Activated CD4-positive, alpha-beta T cell treated with anti-CD3 and anti-CD28 coated beads for 4 hours (primary cell): ENCODE results near the gene SEZ6.
"Not testable (repeated sequence)": the region's sequence is repeated elsewhere in the genome, so short reads cannot be mapped to it uniquely, and the experiment has no call there.

Experiments used
- DNase-seq, 2 donors: peaks; one replicate each; pipeline ENCODE4 v3.0.0-alpha.2; 2020

Gene SEZ6

GRCh38 chr17:28951991-28952975 is 53.5 kb downstream of the SEZ6 start:
- DNase-seq: peak; percentile 93 to 96

GRCh38 chr17:28951428-28951990 is 54.3 kb downstream of the SEZ6 start, which contains the start of gene PHF12:
Gene PHF12, minus strand, starts transcription at chr17:28951518. Its CDS starts 558 bp downstream, at chr17:28950960.
- peak; percentile 99 to 100 for DNase-seq

GRCh38 chr17:28950752-28951427 is 54.9 kb downstream of the SEZ6 start:
- no peak for DNase-seq

GRCh38 chr17:28950017-28950751 is 55.6 kb downstream of the SEZ6 start:
- peak; percentile 35 to 47 for DNase-seq

DNA sequence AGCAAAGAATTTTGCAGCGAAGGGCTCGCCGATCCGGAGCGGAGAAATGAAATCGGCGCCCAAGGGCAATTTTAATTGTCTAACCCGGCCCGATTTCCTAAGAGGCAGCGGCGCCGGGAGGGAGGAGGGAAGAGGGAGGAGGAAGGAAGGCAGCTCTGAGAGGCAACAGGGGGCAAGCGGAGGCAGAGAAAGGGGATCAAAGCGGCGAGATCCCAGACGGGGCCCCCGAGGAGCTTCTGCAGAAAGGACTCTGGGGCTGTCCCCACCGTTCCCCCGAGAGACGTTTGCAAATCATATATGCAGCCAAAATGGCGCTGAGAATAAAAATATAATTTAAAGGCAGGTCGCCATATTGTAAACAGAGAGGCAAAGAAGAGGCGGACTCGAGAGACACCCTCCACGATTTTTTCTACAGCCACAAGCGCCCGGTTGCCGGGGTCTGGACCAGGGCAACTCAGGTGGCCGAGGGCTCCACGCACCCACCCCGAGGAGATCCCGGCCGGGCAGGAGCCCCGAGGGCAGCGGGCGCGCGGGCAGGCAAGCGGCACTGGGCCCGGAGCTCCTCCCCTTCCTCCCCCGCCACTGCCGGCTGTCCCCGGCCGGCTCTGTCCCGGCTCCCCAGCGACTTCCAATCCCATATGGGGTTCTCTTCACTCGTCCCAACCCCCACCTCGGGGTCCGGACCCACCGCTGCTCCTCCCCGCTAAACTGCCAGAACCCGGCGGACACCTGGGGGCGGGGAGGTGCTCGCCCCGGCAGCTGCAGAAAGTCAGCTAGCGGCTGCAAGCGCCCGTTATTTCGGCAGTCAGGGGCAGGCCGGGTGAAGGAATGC is 56.4 kb downstream of the SEZ6 start:
- peak; percentile 36 to 53 for DNase-seq

DNA sequence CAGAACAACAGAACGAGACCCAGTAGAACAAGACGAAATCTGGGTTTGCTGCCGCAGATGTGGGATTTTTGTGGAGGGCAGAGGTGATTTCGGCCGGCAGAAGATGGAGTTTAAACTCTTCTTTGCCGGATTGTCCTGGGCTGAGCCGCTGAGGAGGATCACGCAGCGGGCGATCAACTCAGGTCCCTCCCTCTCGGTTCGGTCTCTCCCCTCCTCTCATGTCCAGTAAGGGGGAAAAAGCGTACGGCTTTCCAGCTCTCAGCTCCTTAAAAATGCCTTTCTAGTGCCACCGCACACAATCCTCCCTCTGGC is 57.0 kb downstream of the SEZ6 start:
- DNase-seq: no peak

DNA sequence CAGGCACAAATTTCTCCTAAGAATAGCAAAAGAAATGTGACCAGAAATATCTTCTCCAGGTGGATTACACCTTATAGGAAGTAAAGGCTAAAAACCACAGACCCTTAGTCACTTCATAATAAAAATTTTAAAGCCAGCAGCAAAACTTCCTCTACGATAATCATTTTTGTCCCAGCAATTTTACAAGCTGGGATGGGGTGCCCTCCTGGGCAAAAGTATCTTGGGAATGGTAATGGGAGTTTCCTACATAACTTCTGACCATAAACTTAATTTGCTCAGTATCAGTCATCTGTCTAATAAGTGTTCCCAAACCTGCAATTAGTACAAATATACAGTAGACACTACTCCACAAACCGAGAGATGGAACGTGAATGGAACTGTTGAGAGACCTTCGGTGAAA is 57.5 kb downstream of the SEZ6 start:
- no peak for DNase-seq

DNA sequence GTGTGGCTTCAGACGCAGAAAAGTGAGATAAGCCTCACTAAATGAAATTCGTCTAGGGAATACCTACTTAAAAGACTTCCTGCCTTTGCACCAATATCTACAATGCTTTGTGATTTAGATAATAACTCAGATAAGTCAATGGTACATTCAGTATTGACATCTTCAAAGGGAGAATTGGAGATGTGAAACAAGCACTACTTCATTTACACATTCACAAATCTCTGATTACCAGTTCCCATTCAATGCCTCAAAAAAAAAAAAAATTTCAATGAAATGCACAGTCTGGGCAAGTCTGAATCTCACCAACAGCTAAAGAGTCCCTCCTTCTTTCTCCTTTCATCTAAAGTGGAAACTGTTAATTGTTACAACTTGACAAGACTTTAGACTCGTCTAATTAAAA is 58.2 kb downstream of the SEZ6 start:
- DNase-seq: no peak

- no peak for DNase-seq
Observed at GRCh38 chr17:28946239-28946638, 59.6 kb downstream of the SEZ6 start.

- DNase-seq: no peak
Observed at GRCh38 chr17:28944862-28945741, 60.7 kb downstream of the SEZ6 start.

- DNase-seq: no peak
Observed at GRCh38 chr17:28944343-28944742, 61.5 kb downstream of the SEZ6 start.

- DNase-seq: no peak
Observed at GRCh38 chr17:28942925-28943324, 62.9 kb downstream of the SEZ6 start.

DNA sequence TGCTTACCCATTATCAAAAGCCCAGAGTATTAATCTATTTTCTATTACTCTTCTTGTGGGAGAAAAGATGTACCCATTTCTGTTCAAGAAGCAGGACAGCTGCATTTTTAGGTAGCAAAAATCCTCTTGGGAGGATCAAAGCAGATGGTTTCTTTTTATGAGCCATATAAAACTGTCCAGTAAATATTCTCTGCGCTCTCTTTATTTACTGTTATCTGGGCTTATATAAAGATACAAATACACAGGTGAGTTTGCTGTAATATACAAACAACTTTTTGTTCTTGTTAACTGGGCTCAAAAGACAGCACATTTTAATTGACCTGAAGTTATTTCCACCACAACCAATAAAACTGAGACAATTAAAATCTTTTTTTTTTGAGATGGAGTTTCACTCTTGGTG is 64.6 kb downstream of the SEZ6 start:
- no peak for DNase-seq

- no peak for DNase-seq
Observed at GRCh38 chr17:28940675-28941074, 65.2 kb downstream of the SEZ6 start.

DNA sequence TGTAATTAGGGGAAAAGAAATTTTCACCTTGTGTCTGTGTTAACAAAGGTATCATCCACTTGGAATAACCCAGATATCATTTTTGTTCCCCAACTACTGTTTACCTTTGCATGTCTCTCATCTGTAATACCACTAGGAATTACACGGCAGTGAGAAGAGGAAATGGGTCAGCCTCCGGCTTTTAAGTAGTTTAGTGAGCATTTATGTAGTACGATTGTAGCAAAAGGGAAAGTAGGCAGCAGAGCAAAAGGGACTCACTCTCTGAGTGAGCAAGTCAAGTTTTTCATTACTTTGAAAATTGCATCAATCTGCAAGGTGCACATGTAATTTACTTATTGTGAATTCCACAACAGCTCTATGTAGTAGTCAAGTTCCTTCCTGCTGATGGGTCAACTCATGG is 65.7 kb downstream of the SEZ6 start:
- DNase-seq: no peak

DNA sequence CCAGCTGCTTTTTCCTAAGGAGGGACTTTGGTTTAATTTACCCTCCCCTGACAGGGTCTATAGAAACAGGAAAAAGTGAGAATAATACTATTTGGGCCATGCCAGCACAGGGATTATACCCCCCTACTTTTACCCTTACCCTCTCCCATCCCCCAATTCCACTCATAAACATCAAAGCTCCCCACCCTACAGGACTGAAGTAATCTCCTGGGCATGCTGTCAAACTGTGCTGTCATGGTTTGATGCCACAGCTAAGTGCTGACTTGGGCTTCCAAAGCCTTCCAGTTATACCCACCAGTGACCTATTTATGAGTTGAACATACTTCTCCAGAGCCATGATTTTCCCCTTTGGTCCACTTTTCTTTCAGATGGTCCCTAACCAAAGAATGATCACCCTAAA is 67.3 kb downstream of the SEZ6 start:
- DNase-seq: no peak

GRCh38 chr17:28937044-28937729 is 68.6 kb downstream of the SEZ6 start:
- no peak for DNase-seq

- DNase-seq: no peak
Observed at GRCh38 chr17:28935744-28936460, 69.9 kb downstream of the SEZ6 start.

DNA sequence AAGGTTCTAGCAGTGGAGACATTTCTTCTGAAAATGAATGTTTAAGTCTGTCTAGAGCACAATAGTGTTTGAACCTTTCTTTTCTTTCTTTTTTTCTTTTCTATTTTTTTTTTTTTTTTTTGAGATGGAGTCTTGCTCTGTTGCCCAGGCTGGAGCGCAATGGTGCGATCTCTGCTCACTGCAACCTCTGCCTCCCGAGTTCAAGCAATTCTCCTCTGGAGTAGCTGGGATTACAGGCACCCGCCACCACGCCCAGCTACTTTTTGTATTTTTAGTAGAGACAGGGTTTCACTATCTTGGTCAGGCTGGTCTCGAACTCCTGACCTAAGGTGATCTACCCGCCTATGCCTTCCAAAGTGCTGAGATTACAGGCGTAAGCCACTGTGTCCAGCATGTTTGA is 71.3 kb downstream of the SEZ6 start:
- DNase-seq: not testable (repeated sequence)

DNA sequence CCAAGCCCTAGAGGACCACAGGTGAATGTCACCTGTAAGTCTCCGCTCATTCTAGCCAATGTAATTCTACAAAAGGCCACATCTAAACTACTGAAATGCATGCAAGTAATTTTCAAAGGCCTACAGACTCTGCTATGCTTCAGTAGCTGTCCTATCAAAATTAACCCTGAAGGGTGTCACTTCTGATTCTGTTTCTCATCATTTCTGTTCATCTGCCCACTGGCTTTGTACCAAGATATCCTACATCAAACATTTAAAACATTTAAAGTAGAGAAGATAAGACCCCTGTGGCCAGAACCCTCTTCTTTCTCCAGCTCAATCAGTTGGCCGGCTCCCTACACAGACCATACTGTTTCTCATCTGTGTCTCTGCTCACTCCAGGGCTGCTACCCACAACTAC is 76.0 kb downstream of the SEZ6 start:
- no peak for DNase-seq
